ENCODE results near the gene HAGHL.
"Not testable (repeated sequence)": the region's sequence is repeated elsewhere in the genome, so short reads cannot be mapped to it uniquely, and the experiment has no call there.

The HAGHL gene

GRCh38 chr16:775236-775796, 48.4 kb downstream of the HAGHL start:
- WGBS: 91% methylated on average over 36 of the region's 36 CpGs
- no peaks in the 10 kb centered on the region for H3K4me1 ChIP-seq (ENCODE audit: insufficient read depth, low read length)
- H3K36me3 ChIP-seq (ENCODE audit: insufficient read depth, low read length): no peaks in the 10 kb centered on the region
- no peak overlapping the region for H3K4me3 ChIP-seq (ENCODE audit: low read length)
- H3K27ac ChIP-seq (ENCODE audit: low read depth, low read length): no peak overlapping the region
- no peaks in the 10 kb centered on the region for H3K9me3 ChIP-seq (ENCODE audit: insufficient read depth, low read depth, low read length)
- H3K9ac ChIP-seq (ENCODE audit: low read depth, low read length): no peak overlapping the region
- H3K27me3 ChIP-seq (ENCODE audit: insufficient read depth, low read length): peaks cover 4% of the 10 kb centered on the region

- H3K27ac ChIP-seq (ENCODE audit: low read depth, low read length); H3K27me3 ChIP-seq (ENCODE audit: insufficient read depth, low read length); H3K4me3 ChIP-seq (ENCODE audit: low read length); H3K9ac ChIP-seq (ENCODE audit: low read depth, low read length); H3K4me1 ChIP-seq (ENCODE audit: insufficient read depth, low read length); H3K9me3 ChIP-seq (ENCODE audit: insufficient read depth, low read depth, low read length); H3K36me3 ChIP-seq (ENCODE audit: insufficient read depth, low read length): not testable (repeated sequence)
- 93% methylated on average over 9 of the region's 10 CpGs for WGBS
Observed at GRCh38 chr16:776298-776697, 49.4 kb downstream of the HAGHL start.

- Histone ChIP-seq H3K4me3 (ENCODE audit: low read length) (no peak overlapping the region), H3K9ac (ENCODE audit: low read depth, low read length) (no peak overlapping the region), H3K4me1 (ENCODE audit: insufficient read depth, low read length) (no peaks in the 10 kb centered on the region), H3K27ac (ENCODE audit: low read depth, low read length) (no peak overlapping the region), H3K36me3 (ENCODE audit: insufficient read depth, low read length) (no peaks in the 10 kb centered on the region), H3K27me3 (ENCODE audit: insufficient read depth, low read length) (peaks cover 4% of the 10 kb centered on the region), H3K9me3 (ENCODE audit: insufficient read depth, low read depth, low read length) (no peaks in the 10 kb centered on the region)
- 92% methylated on average over 8 of the region's 9 CpGs for WGBS
Observed at GRCh38 chr16:776824-777223, 49.9 kb downstream of the HAGHL start.

- H3K27ac ChIP-seq (ENCODE audit: low read depth, low read length): no peak overlapping the region
- H3K27me3 ChIP-seq (ENCODE audit: insufficient read depth, low read length): peaks cover 4% of the 10 kb centered on the region
- H3K9ac ChIP-seq (ENCODE audit: low read depth, low read length): no peak overlapping the region
- H3K4me1 ChIP-seq (ENCODE audit: insufficient read depth, low read length): no peaks in the 10 kb centered on the region
- no peaks in the 10 kb centered on the region for H3K36me3 ChIP-seq (ENCODE audit: insufficient read depth, low read length)
- H3K4me3 ChIP-seq (ENCODE audit: low read length): no peak overlapping the region
- WGBS: 63% methylated on average over 16 of the region's 16 CpGs
- H3K9me3 ChIP-seq (ENCODE audit: insufficient read depth, low read depth, low read length): no peaks in the 10 kb centered on the region
Observed at GRCh38 chr16:777826-778225, 50.9 kb downstream of the HAGHL start.

GRCh38 chr16:778447-778846, 51.5 kb downstream of the HAGHL start:
- H3K4me3 ChIP-seq (ENCODE audit: low read length): no peak overlapping the region
- no peaks in the 10 kb centered on the region for H3K4me1 ChIP-seq (ENCODE audit: insufficient read depth, low read length)
- 88% methylated on average over 11 of the region's 11 CpGs for WGBS
- H3K9me3 ChIP-seq (ENCODE audit: insufficient read depth, low read depth, low read length): no peaks in the 10 kb centered on the region
- no peak overlapping the region for H3K27ac ChIP-seq (ENCODE audit: low read depth, low read length)
- H3K36me3 ChIP-seq (ENCODE audit: insufficient read depth, low read length): no peaks in the 10 kb centered on the region
- H3K27me3 ChIP-seq (ENCODE audit: insufficient read depth, low read length): peaks cover 4% of the 10 kb centered on the region
- no peak overlapping the region for H3K9ac ChIP-seq (ENCODE audit: low read depth, low read length)

GRCh38 chr16:778909-779527, 52.1 kb downstream of the HAGHL start:
- H3K4me3 ChIP-seq (ENCODE audit: low read length): no peak overlapping the region
- 91% methylated on average over 6 of the region's 6 CpGs for WGBS
- H3K36me3 ChIP-seq (ENCODE audit: insufficient read depth, low read length): no peaks in the 10 kb centered on the region
- peaks cover 4% of the 10 kb centered on the region for H3K27me3 ChIP-seq (ENCODE audit: insufficient read depth, low read length)
- no peaks in the 10 kb centered on the region for H3K9me3 ChIP-seq (ENCODE audit: insufficient read depth, low read depth, low read length)
- no peak overlapping the region for H3K27ac ChIP-seq (ENCODE audit: low read depth, low read length)
- no peaks in the 10 kb centered on the region for H3K4me1 ChIP-seq (ENCODE audit: insufficient read depth, low read length)
- H3K9ac ChIP-seq (ENCODE audit: low read depth, low read length): no peak overlapping the region
